C4-2B (cell line): ENCODE measurements around the gene NOX4.

ENCODE experiments used
- ZFX ChIP-seq: fragments of 450-650 bp; IDR thresholded peaks from 2 replicates; pipeline ENCODE4 v1.6.1; 2017
- TF ChIP-seq, protein P1 (sequence below): fragments of 450-650 bp; conservative IDR thresholded peaks from 2 replicates; pipeline ENCODE4 v1.5.1; 2017; ENCODE audit warnings: mild to moderate bottlenecking

DNA sequence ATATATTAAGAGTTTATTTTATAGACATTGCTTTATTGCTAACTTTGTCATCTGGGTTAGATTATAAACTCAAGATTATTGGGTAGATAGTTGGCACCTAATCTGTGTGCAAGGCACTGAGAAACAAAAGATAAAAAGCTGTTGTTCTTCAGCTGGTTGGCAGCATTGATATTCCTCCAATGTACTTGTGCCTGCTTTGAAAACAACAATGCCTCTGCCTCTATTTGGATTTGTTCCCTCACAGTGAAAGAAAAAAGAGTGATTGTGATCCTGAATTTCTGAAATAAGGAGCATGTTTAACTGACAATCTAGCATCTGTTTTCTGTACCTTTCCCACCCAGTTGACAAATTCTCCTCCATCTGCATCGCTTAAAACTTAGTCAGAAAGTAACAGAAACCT, 215.2 kb downstream of the NOX4 start:
- TF ChIP-seq, protein P1, sequence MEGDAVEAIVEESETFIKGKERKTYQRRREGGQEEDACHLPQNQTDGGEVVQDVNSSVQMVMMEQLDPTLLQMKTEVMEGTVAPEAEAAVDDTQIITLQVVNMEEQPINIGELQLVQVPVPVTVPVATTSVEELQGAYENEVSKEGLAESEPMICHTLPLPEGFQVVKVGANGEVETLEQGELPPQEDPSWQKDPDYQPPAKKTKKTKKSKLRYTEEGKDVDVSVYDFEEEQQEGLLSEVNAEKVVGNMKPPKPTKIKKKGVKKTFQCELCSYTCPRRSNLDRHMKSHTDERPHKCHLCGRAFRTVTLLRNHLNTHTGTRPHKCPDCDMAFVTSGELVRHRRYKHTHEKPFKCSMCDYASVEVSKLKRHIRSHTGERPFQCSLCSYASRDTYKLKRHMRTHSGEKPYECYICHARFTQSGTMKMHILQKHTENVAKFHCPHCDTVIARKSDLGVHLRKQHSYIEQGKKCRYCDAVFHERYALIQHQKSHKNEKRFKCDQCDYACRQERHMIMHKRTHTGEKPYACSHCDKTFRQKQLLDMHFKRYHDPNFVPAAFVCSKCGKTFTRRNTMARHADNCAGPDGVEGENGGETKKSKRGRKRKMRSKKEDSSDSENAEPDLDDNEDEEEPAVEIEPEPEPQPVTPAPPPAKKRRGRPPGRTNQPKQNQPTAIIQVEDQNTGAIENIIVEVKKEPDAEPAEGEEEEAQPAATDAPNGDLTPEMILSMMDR: no peak
- TF ChIP-seq ZFX: no peak
